NT2/D1 (cell line): ENCODE results near the gene TK2.

Experiments used
- SUZ12 ChIP-seq: IDR thresholded peaks from 2 replicates; pipeline ENCODE4 v1.6.1; 2011; ENCODE audit not compliant: insufficient read length, insufficient read depth; ENCODE audit errors: extremely low read depth
- YY1 ChIP-seq: IDR thresholded peaks from 2 replicates; pipeline ENCODE4 v1.6.1; 2011; ENCODE audit not compliant: insufficient read length, insufficient read depth
- ZNF274 ChIP-seq: IDR thresholded peaks from 2 replicates; pipeline ENCODE4 v1.6.1; 2011; ENCODE audit warnings: mild to moderate bottlenecking, low read depth, low read length

- TF ChIP-seq YY1 (no peak), ZNF274 (no peak), SUZ12 (no peak)
These were observed 24.2 kb upstream of the TK2 start for GRCh38 chr16:66574081-66574480.
